CD1c-positive myeloid dendritic cell (primary cell): ENCODE measurements around the gene PHYH.
"Not testable (repeated sequence)": the region's sequence is repeated elsewhere in the genome, so short reads cannot be mapped to it uniquely, and the experiment has no call there.

Experiments used
- DNase-seq: peaks from one replicate; pipeline ENCODE4 v3.0.0-alpha.2; 2016; ENCODE audit errors: extremely low spot score

Gene PHYH

DNA sequence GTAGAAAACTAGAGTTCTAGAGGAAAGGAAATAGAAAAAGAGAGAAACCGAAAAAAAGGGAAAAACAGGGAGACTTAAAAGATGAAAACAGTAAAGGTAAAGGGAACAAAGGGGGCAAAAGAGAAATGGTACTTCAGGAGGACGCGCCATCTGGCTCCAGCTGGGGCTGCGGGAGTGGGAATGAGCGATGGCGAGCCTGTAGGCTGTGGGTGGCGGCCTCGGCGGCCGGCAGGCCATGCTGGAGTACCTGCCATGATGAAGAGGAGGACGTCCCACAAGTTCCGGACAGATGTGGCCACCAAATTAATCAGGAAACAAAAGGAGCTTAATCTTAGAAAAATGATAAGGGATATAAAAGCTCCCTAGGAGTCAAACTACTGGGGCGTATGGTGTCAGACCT, 21.7 kb upstream of the PHYH start:
- DNase-seq: no peak

DNA sequence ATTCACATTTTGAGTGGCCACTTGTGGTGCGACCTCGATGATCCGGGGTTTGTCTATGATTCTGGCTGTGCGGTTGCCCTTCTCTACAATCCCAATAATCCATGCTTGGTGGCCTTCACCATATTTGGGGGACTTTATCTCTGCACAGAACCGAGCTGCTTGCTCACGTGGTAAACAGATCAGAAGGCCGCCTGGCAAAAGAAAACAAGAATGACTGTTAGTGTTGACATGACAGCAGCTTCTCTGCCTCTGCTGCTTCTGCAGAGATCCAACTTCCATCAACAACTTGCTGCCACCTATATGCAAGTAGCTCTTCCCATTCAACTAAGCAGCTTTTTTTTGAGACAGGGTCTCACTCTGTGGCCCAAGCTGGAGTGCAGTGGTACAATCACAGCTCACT, 19.3 kb upstream of the PHYH start:
- DNase-seq: no peak

DNA sequence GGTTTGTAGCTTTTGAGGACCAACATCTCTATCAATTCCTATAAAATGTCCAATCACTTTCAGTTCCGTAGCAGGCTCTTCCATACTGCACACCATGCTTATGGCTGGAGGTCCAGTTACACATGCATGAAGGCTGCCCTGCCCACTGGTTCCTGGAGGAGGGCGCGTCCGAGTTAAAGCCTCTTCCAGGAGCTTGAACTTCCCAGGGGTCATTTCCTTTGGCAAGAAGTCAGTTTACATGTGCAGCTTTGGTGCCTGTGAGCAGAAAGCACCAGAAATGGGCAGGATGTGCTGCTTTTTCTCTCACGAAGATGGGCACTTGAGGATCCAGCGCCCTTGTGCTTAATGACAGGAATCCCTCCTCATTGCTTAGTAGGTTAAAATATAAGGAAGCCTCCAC, 17.6 kb upstream of the PHYH start:
- DNase-seq: no peak

DNA sequence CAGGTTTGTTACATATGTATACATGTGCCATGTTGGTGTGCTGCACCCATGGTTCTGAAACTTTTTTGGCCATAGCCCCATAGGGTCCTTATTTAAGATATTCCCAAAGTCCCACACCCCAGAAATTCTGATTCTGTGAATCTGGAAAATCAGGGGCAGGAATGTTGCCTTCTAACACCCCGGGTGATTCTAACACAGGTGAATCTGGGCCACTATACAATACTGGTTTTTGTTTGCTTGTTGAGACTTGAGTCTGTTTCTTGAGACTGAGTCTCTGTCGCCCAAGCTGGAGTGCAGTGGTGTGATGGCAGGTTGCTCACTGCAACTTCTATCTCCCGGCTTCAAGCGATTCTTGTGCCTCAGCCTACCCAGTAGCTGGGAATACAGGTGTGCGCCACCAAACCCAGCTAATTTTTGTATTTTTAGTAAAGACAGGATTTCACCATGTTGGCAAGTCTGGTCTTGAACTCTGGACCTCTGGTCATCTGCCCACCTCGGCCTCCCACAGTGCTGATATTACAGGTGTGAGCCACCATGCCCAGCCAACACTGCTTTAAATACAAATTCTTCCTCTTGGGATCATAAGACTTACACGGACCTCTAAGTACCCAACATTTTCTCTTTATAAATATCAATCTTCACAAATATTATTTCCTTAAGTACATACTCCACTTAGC, 16.9 kb upstream of the PHYH start:
- no peak for DNase-seq

DNA sequence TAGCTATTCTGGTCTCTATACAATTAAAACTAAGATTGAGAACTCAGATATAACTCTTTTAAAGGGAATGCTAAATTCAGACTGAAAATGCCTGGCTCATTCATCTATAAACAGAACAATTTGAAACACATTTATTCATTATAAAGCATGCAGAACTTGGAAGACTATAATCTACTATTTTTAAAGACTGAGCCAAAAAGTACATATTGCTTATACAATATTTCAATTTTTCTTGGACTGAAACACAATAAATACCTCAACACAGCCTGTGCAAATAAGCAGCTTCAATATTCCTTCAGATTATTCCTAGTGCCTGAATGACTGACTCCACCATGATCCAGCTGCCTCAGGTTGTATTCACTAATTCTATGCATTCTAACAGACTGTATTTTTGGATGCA, 15.5 kb upstream of the PHYH start:
- DNase-seq: no peak

DNA sequence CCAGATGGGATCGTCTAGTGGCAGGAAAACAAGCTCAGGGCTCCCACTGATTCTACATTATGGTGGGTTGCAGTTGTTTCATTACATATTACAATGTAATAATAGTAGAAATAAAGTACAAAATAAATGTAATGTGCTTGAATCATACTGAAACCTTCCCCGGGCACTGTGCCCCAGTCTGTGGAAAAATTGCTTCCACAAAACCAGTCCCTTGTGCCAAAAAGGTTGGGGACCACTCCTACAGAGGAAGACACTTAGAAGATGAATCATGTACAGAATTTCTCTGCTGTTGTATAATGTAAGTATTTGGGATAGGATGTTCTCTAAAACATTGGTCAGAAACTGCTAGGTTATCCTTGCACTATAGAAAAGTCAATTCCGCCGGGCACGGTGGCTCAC, 11.3 kb upstream of the PHYH start:
- no peak for DNase-seq

DNA sequence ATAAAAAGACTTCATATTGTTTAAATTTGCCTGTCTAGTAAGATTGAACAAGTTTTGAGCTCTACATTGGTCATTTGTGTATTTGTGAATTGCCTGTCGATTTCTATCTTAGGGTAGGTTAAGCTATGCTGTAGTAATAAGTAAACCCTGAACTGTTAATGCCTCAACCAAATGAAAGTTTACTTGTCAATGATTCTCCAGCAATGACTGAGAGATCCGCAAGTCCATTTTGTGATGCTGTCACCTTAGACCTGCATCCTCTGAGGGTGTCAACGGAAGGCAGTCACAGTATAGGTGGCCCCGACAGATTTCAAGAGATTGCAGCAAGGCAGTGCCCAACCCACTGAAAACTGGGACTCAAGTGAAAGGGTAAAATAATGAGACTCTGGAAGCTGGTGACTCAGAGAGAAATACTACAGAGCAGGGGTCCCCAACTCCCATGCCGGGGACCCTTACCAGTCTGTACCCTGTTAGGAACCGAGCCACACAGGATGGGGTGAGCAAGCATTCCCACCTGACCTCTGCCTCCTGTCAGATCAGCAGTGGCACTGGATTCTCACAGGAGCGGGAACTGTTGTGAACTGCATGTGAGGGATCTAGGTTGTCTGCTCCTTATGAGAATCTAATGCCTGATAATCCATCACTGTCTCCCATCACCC, 10.8 kb upstream of the PHYH start:
- no peak for DNase-seq

DNA sequence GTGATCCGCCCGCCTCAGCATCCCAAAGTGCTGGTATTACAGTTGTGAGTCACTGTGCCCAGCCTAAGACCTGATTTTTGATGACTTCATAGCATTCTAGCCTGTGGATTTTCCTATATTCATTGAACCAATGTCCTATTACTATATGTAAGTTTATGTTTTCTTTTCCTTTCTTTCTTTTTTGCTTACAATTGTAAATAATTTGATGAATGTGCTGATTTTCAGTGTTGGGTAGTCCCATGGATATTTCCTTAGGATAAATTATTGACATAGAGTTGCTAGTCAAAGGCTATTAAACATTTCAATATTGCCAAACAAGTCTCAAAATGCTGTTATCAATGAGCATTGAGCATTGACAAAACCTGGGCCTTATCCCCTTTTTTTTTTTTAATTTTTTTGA, 9.9 kb upstream of the PHYH start:
- DNase-seq: no peak

DNA sequence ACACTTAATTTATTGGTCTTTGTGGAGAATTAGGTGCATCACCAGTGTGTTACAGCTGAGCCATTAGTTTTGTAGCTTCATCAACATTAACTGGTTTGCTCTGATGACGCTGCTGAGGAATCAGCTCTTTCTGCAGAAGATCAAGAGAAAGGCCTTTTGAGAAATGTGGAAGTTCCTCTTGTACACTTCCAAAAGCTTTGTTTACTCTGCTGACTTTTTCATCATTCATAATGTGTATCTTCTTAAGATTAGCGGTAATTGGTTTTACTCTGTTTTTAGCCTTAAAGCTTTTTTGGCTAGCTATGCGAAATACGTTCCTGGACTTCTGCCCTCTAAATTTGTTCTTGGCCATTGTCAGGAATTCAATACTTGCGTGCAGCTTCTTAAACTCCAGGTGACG, 8.2 kb upstream of the PHYH start:
- no peak for DNase-seq

DNA sequence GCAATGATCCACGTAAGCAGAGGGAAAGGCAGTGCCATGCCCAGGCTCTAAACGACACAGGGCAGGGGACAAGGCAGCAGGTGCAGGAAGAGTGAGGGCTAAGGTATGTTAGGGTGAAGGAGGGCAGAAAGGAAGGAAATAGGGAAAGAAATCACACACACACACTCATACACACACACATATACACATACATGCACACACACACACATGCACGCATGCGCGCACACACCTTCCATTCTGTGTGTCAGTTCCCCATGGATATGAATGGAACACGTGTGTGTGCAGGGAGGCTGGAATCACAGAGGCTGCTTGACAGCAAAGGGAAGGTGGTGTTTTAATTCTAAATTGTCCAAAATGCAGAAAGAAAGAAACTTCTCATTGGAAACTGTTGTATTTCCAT, 6.2 kb upstream of the PHYH start:
- DNase-seq: no peak

DNA sequence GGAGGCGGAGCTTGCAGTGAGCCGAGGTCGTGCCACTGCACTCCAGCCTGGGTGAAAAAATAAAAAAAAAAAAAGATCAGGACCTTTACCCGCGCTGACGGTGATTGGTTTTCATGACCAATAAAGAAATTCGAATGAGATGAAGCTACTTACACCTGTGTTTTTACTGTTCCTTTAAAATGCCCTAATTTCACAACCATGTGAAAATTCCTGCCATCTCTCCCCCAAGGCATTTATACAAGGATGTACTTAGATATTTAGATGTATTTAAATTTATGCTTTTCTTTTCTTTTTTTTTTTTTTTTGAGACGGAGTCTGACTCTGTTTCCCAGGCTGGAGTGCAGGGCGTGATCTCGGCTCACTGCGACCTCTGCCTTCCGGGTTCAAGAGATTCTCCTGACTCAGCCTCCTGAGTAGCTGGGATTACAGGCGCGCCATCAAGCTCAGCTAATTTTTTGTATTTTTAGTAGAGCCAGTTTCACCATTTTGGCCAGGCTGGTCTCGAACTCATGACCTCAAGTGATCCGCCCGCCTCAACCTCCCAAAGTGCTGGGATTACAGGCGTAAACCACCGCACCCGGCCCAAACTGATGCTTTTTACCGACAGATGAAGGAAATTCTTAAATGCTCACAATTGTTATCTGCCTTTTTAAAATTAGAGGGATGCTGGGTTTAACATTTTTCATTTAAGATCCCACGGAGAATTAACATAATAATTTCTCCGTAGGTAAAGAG, 3.1 kb upstream of the PHYH start:
- no peak for DNase-seq

DNA sequence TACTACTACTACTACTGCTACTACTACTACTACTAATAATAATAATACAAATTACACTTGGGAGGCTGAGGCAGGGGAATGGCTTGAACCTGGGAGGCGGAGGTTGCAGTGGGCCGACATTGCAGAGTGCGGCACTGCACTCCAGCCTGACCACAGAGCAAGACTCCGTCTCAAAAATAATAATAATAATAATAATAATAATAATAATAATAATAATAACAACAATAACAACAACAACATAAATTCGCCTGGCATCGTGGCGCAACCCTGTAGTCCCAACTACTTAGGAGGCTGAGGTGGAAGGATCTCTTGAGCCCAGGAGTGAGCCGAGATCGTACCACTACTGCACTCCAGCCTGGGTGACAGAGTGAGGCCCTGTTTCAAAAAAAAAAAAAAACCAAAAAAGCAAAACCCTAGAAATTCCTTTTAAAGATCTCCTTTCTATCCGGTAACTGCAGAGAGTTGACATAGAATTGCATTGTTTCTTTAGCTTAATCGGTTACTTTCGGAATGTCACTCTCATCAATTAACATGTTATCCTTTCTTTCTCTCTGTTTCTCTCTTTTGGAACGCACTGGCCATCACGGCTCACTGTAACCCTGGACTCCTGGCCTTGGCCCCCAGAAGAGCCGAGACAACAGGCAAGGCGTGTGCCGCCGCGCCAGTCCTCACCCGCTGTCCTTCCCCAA, 972 bp downstream of the PHYH start:
- no peak for DNase-seq

DNA sequence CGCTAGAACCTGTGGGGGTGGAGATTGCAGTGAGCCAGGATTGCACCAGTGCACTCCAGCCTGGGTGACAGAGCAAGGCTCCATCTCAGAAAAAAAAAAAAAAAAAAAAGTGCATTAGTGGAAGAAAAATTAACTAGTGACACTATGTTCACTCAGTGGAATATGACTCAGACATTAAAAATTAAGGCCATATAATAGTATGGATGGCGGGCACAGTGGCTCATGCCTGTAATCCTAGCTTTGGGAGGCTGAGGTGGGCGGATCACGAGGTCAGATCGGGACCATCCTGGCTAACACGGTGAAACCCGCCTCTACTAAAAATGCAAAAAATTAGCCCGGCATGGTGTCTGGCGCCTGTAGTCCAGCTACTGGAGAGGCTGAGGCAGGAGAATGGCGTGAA, 3.4 kb downstream of the PHYH start:
- DNase-seq: no peak

DNA sequence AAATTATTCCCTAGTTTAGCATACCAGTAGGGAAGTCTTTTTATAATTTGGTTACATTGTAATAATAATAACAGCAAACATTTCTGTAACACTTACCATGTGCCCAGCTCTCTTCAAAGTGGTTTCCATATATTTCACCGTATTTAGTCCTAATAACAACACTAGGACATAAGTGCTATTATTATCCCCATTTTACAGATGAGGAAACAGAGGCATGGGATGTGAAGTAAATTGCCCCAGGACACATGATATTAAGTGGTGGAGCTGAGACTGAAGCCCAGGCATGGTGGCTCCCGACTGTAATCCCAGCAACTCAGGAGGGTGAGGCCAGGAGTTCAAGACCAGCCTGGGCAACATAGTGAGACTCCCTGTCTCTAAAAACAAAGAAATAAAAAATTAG, 5.1 kb downstream of the PHYH start:
- no peak for DNase-seq

DNA sequence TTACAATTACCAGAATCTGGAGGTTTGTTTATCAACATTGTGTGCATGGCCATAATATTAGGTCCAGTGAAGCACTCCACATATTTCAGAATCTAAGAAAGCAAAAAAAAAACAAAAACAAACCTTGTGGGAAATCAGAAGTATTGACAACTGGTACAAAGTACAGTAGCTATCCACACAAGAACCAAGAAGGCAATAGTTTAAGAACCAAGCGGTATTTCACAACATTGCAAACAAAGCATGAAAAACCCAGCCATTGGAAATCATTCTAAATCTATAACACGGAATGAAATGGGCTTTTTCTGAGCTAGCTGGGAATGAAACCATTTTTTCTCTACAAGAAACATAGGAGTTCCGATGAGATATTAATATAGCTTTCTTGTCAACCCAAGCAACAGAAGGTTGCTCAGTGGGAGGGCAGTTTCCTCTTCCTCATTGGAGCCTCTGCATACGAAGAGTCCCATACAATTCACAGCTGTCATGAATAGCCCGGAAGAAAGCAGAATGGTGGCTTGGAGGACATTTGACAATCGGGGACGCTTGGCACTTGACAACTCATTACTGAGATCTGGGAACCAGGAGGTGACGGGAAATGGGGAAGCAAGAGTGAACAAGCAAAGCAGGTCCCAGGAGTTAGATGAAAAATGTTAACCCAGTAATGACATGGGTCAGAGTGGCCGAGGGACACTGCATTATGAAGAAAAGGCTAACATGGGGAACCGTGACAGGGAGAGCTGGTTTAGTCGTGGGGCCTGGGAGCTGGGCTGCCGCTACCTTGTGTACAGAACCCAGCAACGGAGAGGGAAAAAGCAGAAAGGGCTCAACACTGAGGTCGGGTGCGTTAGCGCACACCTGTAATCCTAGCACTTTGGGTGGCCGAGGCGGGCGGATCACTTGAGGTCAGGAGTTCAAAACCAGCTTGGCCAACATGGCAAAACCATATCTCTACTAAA, 7.8 kb downstream of the PHYH start:
- no peak for DNase-seq

DNA sequence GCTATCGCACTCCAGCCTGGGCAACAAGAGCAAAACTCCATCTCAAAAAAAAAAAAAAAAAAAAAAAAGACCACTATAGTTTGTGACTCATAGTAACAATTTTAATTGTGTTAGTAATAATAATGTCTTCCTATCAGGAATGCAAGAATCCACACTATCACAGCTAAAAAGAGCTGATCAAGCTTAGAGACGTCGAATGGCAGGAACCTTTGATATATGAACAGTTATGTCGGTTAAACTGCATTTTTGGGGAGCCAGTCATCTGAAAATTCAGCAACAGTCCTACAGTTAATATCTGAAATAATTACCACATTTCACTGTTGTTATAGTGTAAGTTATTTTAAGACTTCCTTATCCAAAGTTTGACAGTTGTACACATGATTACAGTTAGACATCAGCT, 8.8 kb downstream of the PHYH start:
- no peak for DNase-seq

DNA sequence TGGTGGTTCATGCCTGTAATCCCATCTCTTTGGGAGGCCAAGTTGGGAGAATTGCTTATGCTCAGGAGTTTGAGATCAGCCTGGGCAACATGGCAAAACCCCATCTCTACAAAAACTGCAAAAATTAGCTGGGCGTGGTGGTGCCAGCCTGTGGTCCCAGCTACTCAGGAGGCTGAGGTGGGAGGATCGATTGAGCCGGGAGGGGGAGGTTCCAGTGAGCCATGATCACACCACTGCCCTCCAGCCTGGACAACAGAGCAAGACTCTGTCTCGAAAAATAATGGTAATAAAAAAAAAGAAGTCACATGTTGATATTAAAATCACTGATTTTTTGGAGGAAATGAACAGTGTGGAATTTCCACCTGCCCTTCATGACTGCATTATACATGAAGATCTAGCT, 15.8 kb downstream of the PHYH start:
- no peak for DNase-seq

DNA sequence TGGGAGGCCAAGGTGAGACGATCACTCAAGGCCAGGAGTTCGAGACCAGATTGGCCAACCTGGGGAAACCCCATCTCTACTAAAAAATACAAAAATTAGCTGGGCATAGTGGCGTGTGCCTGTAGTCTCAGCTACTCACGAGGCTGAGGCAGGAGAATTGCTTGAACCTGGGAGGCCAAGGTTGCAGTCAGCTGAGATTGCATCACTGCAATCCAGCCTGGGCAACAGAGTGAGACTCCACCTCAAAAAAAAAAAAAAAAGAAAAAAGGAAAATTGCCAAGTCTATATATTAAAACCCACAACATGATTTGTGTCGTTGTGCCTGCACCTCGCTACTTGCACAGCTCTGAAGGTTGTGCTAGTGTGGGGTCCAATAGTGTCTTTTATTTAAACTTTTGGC, 17.5 kb downstream of the PHYH start:
- DNase-seq: not testable (repeated sequence)

DNA sequence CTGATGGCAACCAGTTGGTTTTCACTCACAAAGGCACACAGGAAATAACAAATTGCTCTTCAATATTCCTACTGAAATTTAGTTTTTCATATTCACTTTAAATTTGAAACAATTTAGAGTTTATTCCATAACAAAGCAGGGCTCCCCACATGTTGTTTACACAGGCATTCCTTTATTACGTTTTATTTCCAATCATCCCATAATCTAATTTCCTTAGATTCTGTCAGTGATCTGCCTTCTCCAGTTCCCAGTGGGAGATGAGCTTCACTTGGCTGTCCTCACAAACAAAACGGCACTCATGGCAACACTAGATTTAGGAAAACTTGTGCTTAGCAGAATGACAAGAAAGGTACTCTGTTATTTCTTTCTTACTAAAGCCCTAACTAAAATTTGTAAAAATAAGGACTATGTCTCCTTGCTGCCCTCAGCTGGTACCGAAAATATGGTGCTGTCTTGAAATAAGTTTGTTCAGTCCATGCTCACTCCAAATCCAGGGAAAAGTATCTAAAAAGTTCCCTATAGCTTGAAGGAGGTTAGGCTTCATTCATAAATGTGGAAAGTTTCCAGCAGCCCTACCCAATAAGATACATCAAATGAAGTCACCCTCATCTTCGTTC, 23.0 kb downstream of the PHYH start:
- no peak for DNase-seq

DNA sequence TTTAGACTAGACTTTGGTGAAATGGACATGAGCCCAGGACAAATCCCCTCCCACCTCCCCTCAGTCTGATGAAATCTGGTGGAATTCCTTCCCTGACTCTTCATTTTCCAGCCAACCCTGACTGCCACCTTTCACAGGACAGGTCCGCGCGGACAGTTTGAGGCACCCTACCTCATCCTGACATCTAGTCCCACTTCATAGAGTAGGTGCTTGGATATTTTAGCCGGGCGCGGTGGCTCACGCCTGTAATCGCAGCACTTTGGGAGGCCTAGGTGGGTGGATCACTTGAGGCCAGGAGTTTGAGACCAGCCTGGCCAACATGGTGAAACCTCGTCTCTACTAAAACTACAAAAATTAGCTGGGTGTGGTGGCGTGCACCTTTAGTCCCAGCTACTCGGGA, 23.7 kb downstream of the PHYH start:
- not testable (repeated sequence) for DNase-seq

DNA sequence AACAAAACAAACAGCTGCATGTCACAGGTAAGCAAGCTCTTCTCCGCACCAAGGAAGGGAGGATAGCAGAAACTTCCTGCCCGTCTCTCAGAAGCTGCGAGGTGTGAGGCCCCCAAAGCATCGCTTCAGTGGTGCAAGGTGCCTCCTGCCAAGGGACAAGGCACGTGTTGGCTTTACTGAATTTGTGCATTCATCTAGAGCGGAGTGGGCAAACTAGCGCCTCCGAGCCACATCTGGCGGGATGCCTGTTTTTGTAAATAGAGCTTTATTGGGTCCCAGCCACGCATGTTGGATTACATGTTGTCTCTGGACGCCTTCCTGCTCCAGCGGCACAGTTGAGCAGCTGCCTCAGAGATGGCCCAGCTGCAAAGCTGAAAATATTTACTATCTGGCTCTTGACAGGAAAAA, 27.7 kb downstream of the PHYH start:
- DNase-seq: no peak
